ENCODE measurements around the gene NVL.
A peak's percentile ranks its signal among the peaks of the same experiment; 100 is the strongest.

NVL gene

DNA sequence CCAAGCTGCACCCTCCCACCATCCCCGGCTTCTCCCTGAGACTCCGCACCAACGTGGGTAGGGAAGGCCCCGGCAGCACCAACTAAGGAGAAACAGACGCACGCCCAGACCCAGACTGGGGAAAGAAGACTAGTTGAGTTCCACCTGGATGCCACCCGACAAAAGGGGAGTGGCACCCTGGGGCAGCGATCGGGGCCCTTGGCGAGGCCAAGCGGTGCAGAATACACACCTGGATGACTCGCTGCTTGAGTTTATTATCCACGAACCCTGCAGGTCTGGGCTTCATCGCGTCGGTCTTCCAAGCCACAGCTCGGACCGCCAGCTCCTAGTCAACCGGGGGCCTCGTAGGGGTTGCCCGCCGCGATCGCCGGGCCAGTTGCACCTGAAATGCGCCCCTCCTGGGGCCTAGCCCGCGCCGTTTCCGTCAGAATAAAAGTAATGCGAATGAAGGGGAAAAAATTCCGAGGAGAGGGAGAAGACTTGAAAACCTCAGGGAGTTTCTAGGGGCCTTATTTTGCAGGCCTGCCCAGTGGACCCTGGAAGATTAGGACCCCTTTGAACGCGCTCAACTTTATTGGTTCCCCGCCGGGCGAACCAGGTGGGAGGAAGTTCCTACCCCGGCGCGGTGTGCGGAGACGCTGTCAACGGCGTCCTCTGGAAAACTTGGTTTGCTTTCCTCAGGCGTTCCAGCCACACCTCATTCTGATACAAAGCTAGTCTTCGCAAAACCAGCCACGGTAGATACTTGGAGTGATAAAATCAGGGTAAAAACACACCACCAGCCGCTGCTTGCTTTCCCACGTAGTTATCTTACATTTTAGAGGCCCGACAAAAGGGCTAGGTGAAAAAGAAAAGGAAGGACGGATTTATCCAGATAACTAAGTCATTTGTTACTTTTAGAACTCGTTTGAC lies at the start of gene NVL:
TSS of gene NVL (minus strand) at position 331 of the 912 bp plus-strand sequence. CDS start at position 286, 45 bp downstream.
- Histone ChIP-seq H3K4me3 (replicated peaks; ENCODE audit: low read depth, low read length) (peak within 1 kb of the TSS; percentile 97), H3K36me3 (ENCODE audit: control insufficient read depth, insufficient read depth, low read length) (no peaks in the 10 kb centered on the region), H3K27me3 (replicated peaks; ENCODE audit: control insufficient read depth, insufficient read depth, low read length) (no peaks in the 10 kb centered on the region)
- DNase-seq (ENCODE audit: extremely low read depth, insufficient read length): peak; percentile 90
- TF ChIP-seq, protein P1, sequence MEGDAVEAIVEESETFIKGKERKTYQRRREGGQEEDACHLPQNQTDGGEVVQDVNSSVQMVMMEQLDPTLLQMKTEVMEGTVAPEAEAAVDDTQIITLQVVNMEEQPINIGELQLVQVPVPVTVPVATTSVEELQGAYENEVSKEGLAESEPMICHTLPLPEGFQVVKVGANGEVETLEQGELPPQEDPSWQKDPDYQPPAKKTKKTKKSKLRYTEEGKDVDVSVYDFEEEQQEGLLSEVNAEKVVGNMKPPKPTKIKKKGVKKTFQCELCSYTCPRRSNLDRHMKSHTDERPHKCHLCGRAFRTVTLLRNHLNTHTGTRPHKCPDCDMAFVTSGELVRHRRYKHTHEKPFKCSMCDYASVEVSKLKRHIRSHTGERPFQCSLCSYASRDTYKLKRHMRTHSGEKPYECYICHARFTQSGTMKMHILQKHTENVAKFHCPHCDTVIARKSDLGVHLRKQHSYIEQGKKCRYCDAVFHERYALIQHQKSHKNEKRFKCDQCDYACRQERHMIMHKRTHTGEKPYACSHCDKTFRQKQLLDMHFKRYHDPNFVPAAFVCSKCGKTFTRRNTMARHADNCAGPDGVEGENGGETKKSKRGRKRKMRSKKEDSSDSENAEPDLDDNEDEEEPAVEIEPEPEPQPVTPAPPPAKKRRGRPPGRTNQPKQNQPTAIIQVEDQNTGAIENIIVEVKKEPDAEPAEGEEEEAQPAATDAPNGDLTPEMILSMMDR (IDR thresholded peaks at IDR 0.05; ENCODE audit: insufficient read depth, low read length, poor library complexity, severe bottlenecking): no peak

DNA sequence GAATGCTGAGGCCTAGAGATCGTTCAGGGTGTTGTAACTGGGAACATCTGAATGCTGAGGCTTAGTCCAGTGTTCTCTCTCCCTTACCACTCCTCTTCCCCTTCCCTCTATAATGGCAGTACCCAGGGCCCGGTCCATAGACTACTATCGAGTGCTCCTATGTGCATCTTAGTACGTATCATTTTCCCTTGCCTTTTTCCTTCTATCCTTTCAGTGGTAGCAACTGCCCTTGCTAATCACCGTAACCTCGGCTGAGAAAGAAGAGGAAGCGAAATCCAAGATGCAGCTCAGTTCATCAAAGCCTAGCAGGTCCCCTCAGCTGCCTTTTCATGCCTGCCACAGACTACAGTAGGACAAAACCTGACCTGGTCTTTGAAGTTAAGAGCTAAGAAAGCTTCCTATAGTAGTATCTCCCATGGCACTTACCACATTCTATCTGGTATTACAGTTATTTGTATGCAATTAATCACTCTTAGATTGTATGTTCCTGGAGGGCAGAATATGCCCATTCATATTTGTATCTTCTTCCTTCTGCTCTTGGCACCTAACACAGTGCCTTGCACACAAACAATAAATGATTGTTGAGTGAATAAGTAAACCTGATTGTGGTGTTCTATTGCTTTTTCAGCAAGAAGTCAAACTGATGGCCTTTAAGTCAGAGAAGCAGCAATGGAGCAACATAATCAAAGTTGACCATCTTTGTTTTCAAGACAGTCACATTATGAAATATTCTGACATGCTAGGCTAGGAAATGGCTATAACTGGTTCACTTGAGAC lies 49.1 kb upstream of the NVL start:
- DNase-seq (ENCODE audit: extremely low read depth, insufficient read length): no peak
- TF ChIP-seq, protein P1 (IDR thresholded peaks at IDR 0.05; ENCODE audit: insufficient read depth, low read length, poor library complexity, severe bottlenecking): no peak
- H3K27me3 ChIP-seq (replicated peaks; ENCODE audit: control insufficient read depth, insufficient read depth, low read length): no peaks in the 10 kb centered on the region
- H3K4me3 ChIP-seq (replicated peaks; ENCODE audit: low read depth, low read length): no peak overlapping the region
- H3K36me3 ChIP-seq (ENCODE audit: control insufficient read depth, insufficient read depth, low read length): peaks cover 2% of the 10 kb centered on the region

DNA sequence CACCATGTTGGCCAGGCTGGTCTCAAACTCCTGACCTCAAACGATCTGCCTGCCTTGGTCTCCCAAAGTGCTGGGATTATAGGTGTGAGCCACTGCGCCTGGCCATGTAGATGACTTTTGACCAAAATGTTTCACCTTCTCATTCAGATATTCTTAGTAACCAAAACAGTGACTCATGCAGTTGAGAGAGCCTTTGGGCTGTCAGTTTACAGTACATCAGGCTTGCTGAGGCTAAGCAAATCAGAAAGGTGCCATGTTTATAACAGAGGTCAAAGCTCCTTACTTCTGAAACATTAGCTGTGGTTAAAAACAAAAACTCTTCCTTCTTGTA lies 47.7 kb upstream of the NVL start:
- peak; percentile 30 for DNase-seq (ENCODE audit: extremely low read depth, insufficient read length)
- Histone ChIP-seq H3K27me3 (replicated peaks; ENCODE audit: control insufficient read depth, insufficient read depth, low read length) (no peaks in the 10 kb centered on the region), H3K4me3 (replicated peaks; ENCODE audit: low read depth, low read length) (no peak overlapping the region), H3K36me3 (ENCODE audit: control insufficient read depth, insufficient read depth, low read length) (peaks cover 2% of the 10 kb centered on the region)
- TF ChIP-seq, protein P1 (IDR thresholded peaks at IDR 0.05; ENCODE audit: insufficient read depth, low read length, poor library complexity, severe bottlenecking): no peak

DNA sequence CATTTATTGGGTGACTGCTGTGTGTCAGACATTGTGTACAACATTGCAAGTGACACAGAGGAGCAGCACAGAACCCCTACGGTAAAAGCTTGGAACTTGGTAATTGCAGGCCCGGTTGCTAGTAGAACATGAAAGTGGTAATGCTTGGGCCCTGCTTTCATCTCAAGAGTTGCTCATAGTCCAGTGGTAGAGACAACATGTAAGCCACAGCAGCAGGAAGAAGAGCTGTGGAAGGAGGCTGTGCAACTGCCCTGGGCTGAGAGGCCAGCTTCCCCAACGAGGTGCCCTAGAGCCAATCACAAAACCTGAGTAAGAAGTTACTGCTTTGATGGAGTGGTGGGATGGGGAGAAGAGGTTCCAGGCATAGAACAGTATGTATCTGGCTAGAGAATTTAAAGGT lies 45.1 kb upstream of the NVL start:
- Histone ChIP-seq H3K4me3 (replicated peaks; ENCODE audit: low read depth, low read length) (no peak overlapping the region), H3K27me3 (replicated peaks; ENCODE audit: control insufficient read depth, insufficient read depth, low read length) (no peaks in the 10 kb centered on the region), H3K36me3 (ENCODE audit: control insufficient read depth, insufficient read depth, low read length) (peaks cover 5% of the 10 kb centered on the region)
- TF ChIP-seq, protein P1 (IDR thresholded peaks at IDR 0.05; ENCODE audit: insufficient read depth, low read length, poor library complexity, severe bottlenecking): no peak
- DNase-seq (ENCODE audit: extremely low read depth, insufficient read length): no peak

DNA sequence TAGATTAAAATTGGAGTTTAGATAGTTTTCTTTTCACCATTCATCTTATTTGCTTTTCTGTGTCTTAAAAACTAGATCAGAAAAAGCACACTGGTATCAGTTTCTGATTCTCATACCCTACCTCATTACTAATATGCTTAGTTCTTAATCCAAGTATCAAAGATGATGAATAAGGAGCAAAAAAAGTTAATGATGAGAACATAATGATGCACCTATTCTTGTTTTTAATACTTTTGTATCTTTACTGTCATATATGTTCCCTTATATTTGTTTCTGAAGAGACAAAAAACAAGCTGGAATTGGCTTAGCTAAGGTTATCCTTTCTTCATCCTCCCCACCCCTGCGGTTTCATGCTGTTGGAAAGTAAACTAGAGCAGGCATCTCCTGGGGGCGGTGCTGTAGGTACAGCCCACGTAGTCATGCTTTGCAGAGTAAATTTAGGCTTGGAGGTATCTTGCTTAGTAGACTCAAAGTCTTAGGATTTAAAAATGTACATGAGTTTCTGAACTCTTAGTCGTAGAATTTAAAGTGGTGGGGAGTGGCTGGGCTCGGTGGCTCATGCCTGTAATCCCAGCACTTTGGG lies 43.1 kb upstream of the NVL start:
- H3K4me3 ChIP-seq (replicated peaks; ENCODE audit: low read depth, low read length): no peak overlapping the region
- H3K27me3 ChIP-seq (replicated peaks; ENCODE audit: control insufficient read depth, insufficient read depth, low read length): no peaks in the 10 kb centered on the region
- peaks cover 6% of the 10 kb centered on the region for H3K36me3 ChIP-seq (ENCODE audit: control insufficient read depth, insufficient read depth, low read length)
- no peak for DNase-seq (ENCODE audit: extremely low read depth, insufficient read length)
- TF ChIP-seq, protein P1 (IDR thresholded peaks at IDR 0.05; ENCODE audit: insufficient read depth, low read length, poor library complexity, severe bottlenecking): no peak

Data from GM06990 (cell line).